ENCODE measurements around the gene SPRTN. TPM values are rescaled to one million over a fixed set of nuclear protein-coding genes. Genes with fewer than 3 reads are reported as not detected.

Gene SPRTN
- total and polyA plus RNA-seq, 2 of the 4 experiments (the other 2 are of a cell fraction): 6.5 to 17.4 TPM

GRCh38 chr1:231357831-231358354 is 19.8 kb downstream of the SPRTN start:
- in situ Hi-C loops (cut with MboI; ENCODE audit: low sequenced_read_pairs): no loop called here
- Histone ChIP-seq H2AFZ (replicated peaks; ENCODE audit: low read length, poor library complexity) (no peak overlapping the region), H3K4ac (ENCODE audit: low read depth, low read length) (no peak overlapping the region), H3K9ac (ENCODE audit: low read depth, low read length) (no peak overlapping the region), H3K9me3 (ENCODE audit: control insufficient read depth, insufficient read depth, low read length) (no peaks in the 10 kb centered on the region), H3K14ac (replicated peaks; ENCODE audit: low read depth, low read length) (no peak overlapping the region), H3K56ac (ENCODE audit: extremely low read depth, insufficient read depth, low read length) (no peak overlapping the region), H3K4me2 (ENCODE audit: low read depth, low read length) (peak overlapping the region; percentile 44; the same call in 1 of the 2 replicates), H4K8ac (ENCODE audit: low read depth in 2 of 2, low read length in 2 of 2) (no peak overlapping the region), H3K27ac (ENCODE audit: insufficient read depth, low read length) (no peak overlapping the region), H3K23ac (ENCODE audit: low read depth, low read length) (no peak overlapping the region), H2BK5ac (ENCODE audit: low read depth, low read length, poor library complexity, severe bottlenecking) (no peak overlapping the region), H3K4me3 (ENCODE audit: insufficient read depth, low read depth, low read length) (no peak overlapping the region), H2BK15ac (ENCODE audit: low read depth, low read length) (no peak overlapping the region), H4K20me1 (ENCODE audit: insufficient read depth, low read length) (no peaks in the 10 kb centered on the region; the same call in 1 of the 2 replicates), H3K18ac (ENCODE audit: low read depth, low read length) (no peak overlapping the region), H3K36me3 (ENCODE audit: control insufficient read depth, insufficient read depth, low read length) (peaks cover 5% of the 10 kb centered on the region), H2BK20ac (ENCODE audit: low read depth, low read length) (no peak overlapping the region), H2BK120ac (ENCODE audit: low read depth, low read length) (no peak overlapping the region), H3K79me1 (ENCODE audit: low read depth in 1 of 2, low read length in 2 of 2) (peaks cover 18 to 19% of the 10 kb centered on the region in 2 experiments), H2AK9ac (replicated peaks; ENCODE audit: low read depth, low read length, poor library complexity) (no peak overlapping the region), H2AK5ac (ENCODE audit: low read depth, low read length) (no peak overlapping the region), H4K5ac (ENCODE audit: low read depth, low read length) (no peak overlapping the region), H3K4me1 (ENCODE audit: control insufficient read depth, insufficient read depth, low read length) (peaks cover 5% of the 10 kb centered on the region), H3K27me3 (ENCODE audit: control insufficient read depth, insufficient read depth, low read length) (no peaks in the 10 kb centered on the region), H3K9me1 (ENCODE audit: insufficient read depth, low read length) (peaks cover 4% of the 10 kb centered on the region; the same call in 1 of the 2 replicates), H4K91ac (ENCODE audit: insufficient read depth, low read depth, low read length) (no peak overlapping the region)
- TF ChIP-seq MAFK (IDR thresholded peaks at IDR 0.05; ENCODE audit: low read depth, low read length) (no peak), MXI1 (IDR thresholded peaks at IDR 0.05; ENCODE audit: borderline replicate concordance, low read depth, low read length) (no peak), BHLHE40 (IDR thresholded peaks at IDR 0.05; ENCODE audit: low read depth, low read length) (no peak), CTCF (conservative IDR thresholded peaks at IDR 0.05; ENCODE audit: low read depth, low read length) (peak; percentile 87), RCOR1 (IDR thresholded peaks at IDR 0.05; ENCODE audit: insufficient replicate concordance, low read length) (no peak), SMC3 (IDR thresholded peaks at IDR 0.05; ENCODE audit: low read depth, low read length) (peak; percentile 91), RAD21 (IDR thresholded peaks at IDR 0.05; ENCODE audit: low read length) (peak; percentile 92), MAZ (IDR thresholded peaks at IDR 0.05; ENCODE audit: borderline replicate concordance, low read depth, low read length) (no peak), CHD1 (IDR thresholded peaks at IDR 0.05; ENCODE audit: low read depth, low read length) (no peak), NFE2L2 (IDR thresholded peaks at IDR 0.05; ENCODE audit: low read depth, low read length) (no peak), RFX5 (IDR thresholded peaks at IDR 0.05; ENCODE audit: low read depth, low read length) (no peak), CEBPB (IDR thresholded peaks at IDR 0.05; ENCODE audit: low read depth, low read length) (peak; percentile 53), FOS (IDR thresholded peaks at IDR 0.05; ENCODE audit: low read depth, low read length) (no peak), POLR2A (IDR thresholded peaks at IDR 0.05; ENCODE audit: low read depth, low read length) (peak; percentile 37; the same call in 1 of the 2 replicates)
- TF ChIP-seq, protein P1, sequence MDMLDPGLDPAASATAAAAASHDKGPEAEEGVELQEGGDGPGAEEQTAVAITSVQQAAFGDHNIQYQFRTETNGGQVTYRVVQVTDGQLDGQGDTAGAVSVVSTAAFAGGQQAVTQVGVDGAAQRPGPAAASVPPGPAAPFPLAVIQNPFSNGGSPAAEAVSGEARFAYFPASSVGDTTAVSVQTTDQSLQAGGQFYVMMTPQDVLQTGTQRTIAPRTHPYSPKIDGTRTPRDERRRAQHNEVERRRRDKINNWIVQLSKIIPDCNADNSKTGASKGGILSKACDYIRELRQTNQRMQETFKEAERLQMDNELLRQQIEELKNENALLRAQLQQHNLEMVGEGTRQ (IDR thresholded peaks at IDR 0.05; ENCODE audit: low read depth, low read length): no peak
- TF ChIP-seq, protein P2, sequence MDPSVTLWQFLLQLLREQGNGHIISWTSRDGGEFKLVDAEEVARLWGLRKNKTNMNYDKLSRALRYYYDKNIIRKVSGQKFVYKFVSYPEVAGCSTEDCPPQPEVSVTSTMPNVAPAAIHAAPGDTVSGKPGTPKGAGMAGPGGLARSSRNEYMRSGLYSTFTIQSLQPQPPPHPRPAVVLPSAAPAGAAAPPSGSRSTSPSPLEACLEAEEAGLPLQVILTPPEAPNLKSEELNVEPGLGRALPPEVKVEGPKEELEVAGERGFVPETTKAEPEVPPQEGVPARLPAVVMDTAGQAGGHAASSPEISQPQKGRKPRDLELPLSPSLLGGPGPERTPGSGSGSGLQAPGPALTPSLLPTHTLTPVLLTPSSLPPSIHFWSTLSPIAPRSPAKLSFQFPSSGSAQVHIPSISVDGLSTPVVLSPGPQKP (IDR thresholded peaks at IDR 0.05; ENCODE audit: borderline replicate concordance, low read depth, low read length): no peak
- ChIA-PET CTCF (interaction anchor here (0.6 to 0.9 kb wide), 2 partner anchors 175 to 226 kb away, joined by 4 read pairs; no protein-coding TSS in a partner anchor), POLR2A (ENCODE audit: unreplicated experiment) (no interaction called here)
- intact Hi-C loops (cut with micrococcal nuclease): loop anchor here (1.0 to 5.0 kb wide), 4 partner anchors 62 to 399 kb away; partner anchors contain the start of gene TSNAX
- DNase-seq (peak; percentile 79), ATAC-seq (ENCODE audit: low read depth) (peak; percentile 75)
- dilution Hi-C loops (cut with HindIII; ENCODE audit: low sequenced_read_pairs, unreplicated experiment): no loop called here
- no TSS peak for BruUV-seq (replicated peaks)
- 0% methylated on average over 1 of the region's 4 CpGs; no CpG with 5 or more reads in 1 of the 2 experiments for WGBS, 2 experiments (ENCODE audit: extremely low coverage in 2 of 2, insufficient read length in 1 of 2)
